ENCODE data around the gene POLR3GL.

POLR3GL gene

GRCh38 chr1:145956361-145956760, 8.1 kb upstream of the POLR3GL start:
- H4K12ac ChIP-seq (ENCODE audit: low read depth, low read length): no peak overlapping the region
- no peaks in the 10 kb centered on the region for H3K79me1 ChIP-seq (ENCODE audit: low read length)
- H3K9me3 ChIP-seq (ENCODE audit: insufficient read depth, low read depth, low read length): peaks cover 2% of the 10 kb centered on the region
- no peaks in the 10 kb centered on the region for H3K36me3 ChIP-seq (ENCODE audit: control insufficient read depth in 1 of 2, insufficient read depth in 2 of 2, low read length in 2 of 2)
- H2BK12ac ChIP-seq (ENCODE audit: low read length): no peak overlapping the region
- no peak overlapping the region for H3K27ac ChIP-seq (ENCODE audit: low read depth, low read length)
- DNase-seq: no peak
- H3K18ac ChIP-seq (ENCODE audit: low read length): no peak overlapping the region
- H3K4ac ChIP-seq (ENCODE audit: low read depth, low read length): no peak overlapping the region
- H4K91ac ChIP-seq (ENCODE audit: low read depth, low read length): no peak overlapping the region
- H2BK120ac ChIP-seq (ENCODE audit: insufficient read depth, low read length, poor library complexity): no peak overlapping the region
- H3K4me3 ChIP-seq (ENCODE audit: low read depth, low read length): no peak overlapping the region
- no peak overlapping the region for H4K8ac ChIP-seq (ENCODE audit: low read depth, low read length)
- H3K4me1 ChIP-seq (ENCODE audit: control insufficient read depth in 1 of 2, insufficient read depth in 2 of 2, low read length in 2 of 2): peaks cover 7 to 12% of the 10 kb centered on the region in 2 experiments
- H3K14ac ChIP-seq (ENCODE audit: low read length): no peak overlapping the region
- no peak overlapping the region for H3K9ac ChIP-seq (ENCODE audit: low read length)
- no peak overlapping the region for H2AFZ ChIP-seq (ENCODE audit: insufficient read depth, low read length, poor library complexity)
- peaks cover 30% of the 10 kb centered on the region for H3K27me3 ChIP-seq (ENCODE audit: insufficient read depth, low read length)
- no peak overlapping the region for H2AK5ac ChIP-seq (ENCODE audit: low read length)
- no peaks in the 10 kb centered on the region for H3K79me2 ChIP-seq (ENCODE audit: control insufficient read depth, insufficient read depth, low read length, poor library complexity)
- H2BK5ac ChIP-seq (ENCODE audit: low read depth, low read length, poor library complexity): no peak overlapping the region
- no peak overlapping the region for H3K23ac ChIP-seq (ENCODE audit: low read length)
- H3K4me2 ChIP-seq (ENCODE audit: low read length): no peak overlapping the region

DNA sequence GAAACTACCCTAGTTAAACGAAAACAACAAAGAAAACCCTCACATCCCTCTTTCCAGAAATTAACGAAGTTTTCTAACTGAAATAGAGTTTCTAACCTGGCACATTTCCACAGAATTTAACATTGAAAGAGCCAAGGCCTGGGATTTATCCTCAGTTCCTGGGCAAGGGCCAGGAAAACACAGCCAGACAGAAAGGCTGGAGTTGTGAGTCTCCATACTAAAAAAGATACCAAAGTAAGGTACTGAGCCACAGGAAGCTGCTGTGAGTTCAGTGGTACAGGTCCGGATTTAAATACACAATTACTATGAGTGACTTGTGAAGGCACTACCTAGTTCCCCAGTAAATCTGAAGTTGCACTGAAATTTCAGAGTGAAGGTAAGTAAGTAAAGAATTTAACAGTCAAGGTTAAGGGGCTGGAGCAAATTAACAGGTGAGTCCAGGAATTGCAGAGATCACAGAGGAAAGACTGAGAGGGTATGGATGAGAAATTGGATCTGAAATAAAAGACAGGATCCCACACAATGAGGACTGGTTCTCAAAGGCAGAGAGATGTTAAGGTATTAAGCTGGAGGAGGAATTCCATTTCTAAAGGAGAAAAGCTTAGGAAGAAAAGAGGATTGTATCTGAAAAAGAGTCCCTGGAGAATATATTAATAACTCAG, 7.6 kb upstream of the POLR3GL start:
- Histone ChIP-seq H4K8ac (ENCODE audit: low read depth, low read length) (no peak overlapping the region), H3K9ac (ENCODE audit: low read length) (no peak overlapping the region), H3K14ac (ENCODE audit: low read length) (no peak overlapping the region), H3K27ac (ENCODE audit: low read depth, low read length) (no peak overlapping the region), H3K4me3 (ENCODE audit: low read depth, low read length) (no peak overlapping the region), H2AK5ac (ENCODE audit: low read length) (no peak overlapping the region), H3K9me3 (ENCODE audit: insufficient read depth, low read depth, low read length) (peaks cover 2% of the 10 kb centered on the region), H4K12ac (ENCODE audit: low read depth, low read length) (no peak overlapping the region), H3K4me2 (ENCODE audit: low read length) (peak overlapping the region; percentile 68), H2AFZ (ENCODE audit: insufficient read depth, low read length, poor library complexity) (no peak overlapping the region), H2BK5ac (ENCODE audit: low read depth, low read length, poor library complexity) (no peak overlapping the region), H3K79me1 (ENCODE audit: low read length) (no peaks in the 10 kb centered on the region), H3K79me2 (ENCODE audit: control insufficient read depth, insufficient read depth, low read length, poor library complexity) (no peaks in the 10 kb centered on the region), H3K4me1 (ENCODE audit: control insufficient read depth in 1 of 2, insufficient read depth in 2 of 2, low read length in 2 of 2) (peaks cover 12 to 17% of the 10 kb centered on the region in 2 experiments), H3K4ac (ENCODE audit: low read depth, low read length) (no peak overlapping the region), H3K18ac (ENCODE audit: low read length) (no peak overlapping the region), H2BK120ac (ENCODE audit: insufficient read depth, low read length, poor library complexity) (no peak overlapping the region), H2BK12ac (ENCODE audit: low read length) (no peak overlapping the region), H4K91ac (ENCODE audit: low read depth, low read length) (no peak overlapping the region), H3K27me3 (ENCODE audit: insufficient read depth, low read length) (peaks cover 36% of the 10 kb centered on the region), H3K23ac (ENCODE audit: low read length) (no peak overlapping the region), H3K36me3 (ENCODE audit: control insufficient read depth in 1 of 2, insufficient read depth in 2 of 2, low read length in 2 of 2) (no peaks in the 10 kb centered on the region)
- WGBS (ENCODE audit: extremely low coverage, insufficient coverage, insufficient read length): no CpG with 5 or more reads among the region's 3 CpGs
- no peak for DNase-seq

- Histone ChIP-seq H2BK12ac (ENCODE audit: low read length) (no peak within 1 kb of the TSS), H3K18ac (ENCODE audit: low read length) (no peak within 1 kb of the TSS), H2AFZ (ENCODE audit: insufficient read depth, low read length, poor library complexity) (peak within 1 kb of the TSS; percentile 47), H2AK5ac (ENCODE audit: low read length) (no peak within 1 kb of the TSS), H3K4ac (ENCODE audit: low read depth, low read length) (no peak within 1 kb of the TSS), H2BK120ac (ENCODE audit: insufficient read depth, low read length, poor library complexity) (no peak within 1 kb of the TSS), H3K9ac (ENCODE audit: low read length) (no peak within 1 kb of the TSS), H3K14ac (ENCODE audit: low read length) (no peak within 1 kb of the TSS), H3K4me2 (ENCODE audit: low read length) (peak within 1 kb of the TSS; percentile 68), H3K27me3 (ENCODE audit: insufficient read depth, low read length) (peaks cover 42% of the 10 kb centered on the region), H3K79me2 (ENCODE audit: control insufficient read depth, insufficient read depth, low read length, poor library complexity) (no peaks in the 10 kb centered on the region), H4K91ac (ENCODE audit: low read depth, low read length) (no peak within 1 kb of the TSS), H3K9me3 (ENCODE audit: insufficient read depth, low read depth, low read length) (peaks cover 2% of the 10 kb centered on the region), H3K4me3 (ENCODE audit: low read depth, low read length) (peak within 1 kb of the TSS; percentile 74), H3K27ac (ENCODE audit: low read depth, low read length) (no peak within 1 kb of the TSS), H4K12ac (ENCODE audit: low read depth, low read length) (no peak within 1 kb of the TSS), H3K79me1 (ENCODE audit: low read length) (no peaks in the 10 kb centered on the region), H4K8ac (ENCODE audit: low read depth, low read length) (peak within 1 kb of the TSS; percentile 31), H3K4me1 (ENCODE audit: control insufficient read depth in 1 of 2, insufficient read depth in 2 of 2, low read length in 2 of 2) (peaks cover 16 to 22% of the 10 kb centered on the region in 2 experiments), H3K36me3 (ENCODE audit: control insufficient read depth in 1 of 2, insufficient read depth in 2 of 2, low read length in 2 of 2) (no peaks in the 10 kb centered on the region), H3K23ac (ENCODE audit: low read length) (no peak within 1 kb of the TSS), H2BK5ac (ENCODE audit: low read depth, low read length, poor library complexity) (no peak within 1 kb of the TSS)
- no CpG with 5 or more reads among the region's 60 CpGs for WGBS (ENCODE audit: extremely low coverage, insufficient coverage, insufficient read length)
- peak; percentile 95 for DNase-seq
These were observed 6.8 kb upstream of the POLR3GL start, which contains the start of gene LIX1L for GRCh38 chr1:145957443-145958319. LIX1L (minus strand) TSS chr1:145958017; CDS start chr1:145957927, 90 bp downstream.

DNA sequence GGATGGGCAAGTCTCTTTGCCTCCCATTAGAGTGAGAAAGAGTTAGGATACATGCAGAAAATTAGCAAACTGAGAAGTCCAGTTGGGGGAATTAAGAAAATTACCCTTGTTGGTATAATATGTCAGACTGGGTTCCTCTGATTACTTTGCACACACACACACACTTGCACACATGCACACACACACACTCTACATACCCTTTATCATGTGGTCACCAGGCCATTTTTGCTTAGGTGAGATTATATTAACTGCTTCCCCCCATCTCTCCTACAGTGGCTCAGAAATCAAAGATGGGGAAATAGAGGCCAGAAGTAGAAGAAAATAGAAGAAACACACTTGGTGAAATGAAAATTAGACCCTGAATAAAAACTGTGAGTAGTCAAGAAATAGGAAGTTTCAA, 5.8 kb upstream of the POLR3GL start:
- H3K9ac ChIP-seq (ENCODE audit: low read length): no peak overlapping the region
- no peaks in the 10 kb centered on the region for H3K79me1 ChIP-seq (ENCODE audit: low read length)
- H2AK5ac ChIP-seq (ENCODE audit: low read length): no peak overlapping the region
- H3K23ac ChIP-seq (ENCODE audit: low read length): no peak overlapping the region
- H2AFZ ChIP-seq (ENCODE audit: insufficient read depth, low read length, poor library complexity): no peak overlapping the region
- H4K8ac ChIP-seq (ENCODE audit: low read depth, low read length): no peak overlapping the region
- peaks cover 2% of the 10 kb centered on the region for H3K9me3 ChIP-seq (ENCODE audit: insufficient read depth, low read depth, low read length)
- H3K4me2 ChIP-seq (ENCODE audit: low read length): no peak overlapping the region
- H3K27me3 ChIP-seq (ENCODE audit: insufficient read depth, low read length): peaks cover 45% of the 10 kb centered on the region
- H2BK120ac ChIP-seq (ENCODE audit: insufficient read depth, low read length, poor library complexity): no peak overlapping the region
- H3K27ac ChIP-seq (ENCODE audit: low read depth, low read length): no peak overlapping the region
- H3K79me2 ChIP-seq (ENCODE audit: control insufficient read depth, insufficient read depth, low read length, poor library complexity): no peaks in the 10 kb centered on the region
- no peak overlapping the region for H3K18ac ChIP-seq (ENCODE audit: low read length)
- peaks cover 16 to 26% of the 10 kb centered on the region in 2 experiments for H3K4me1 ChIP-seq (ENCODE audit: control insufficient read depth in 1 of 2, insufficient read depth in 2 of 2, low read length in 2 of 2)
- no peak overlapping the region for H3K14ac ChIP-seq (ENCODE audit: low read length)
- H4K91ac ChIP-seq (ENCODE audit: low read depth, low read length): no peak overlapping the region
- H2BK12ac ChIP-seq (ENCODE audit: low read length): no peak overlapping the region
- no peak for DNase-seq
- no peak overlapping the region for H3K4ac ChIP-seq (ENCODE audit: low read depth, low read length)
- no peak overlapping the region for H4K12ac ChIP-seq (ENCODE audit: low read depth, low read length)
- no peak overlapping the region for H2BK5ac ChIP-seq (ENCODE audit: low read depth, low read length, poor library complexity)
- H3K36me3 ChIP-seq (ENCODE audit: control insufficient read depth in 1 of 2, insufficient read depth in 2 of 2, low read length in 2 of 2): no peaks in the 10 kb centered on the region
- H3K4me3 ChIP-seq (ENCODE audit: low read depth, low read length): no peak overlapping the region
